Measurements from ENCODE around the gene TVP23C.

The TVP23C gene

GRCh38 chr17:15494821-15495220, 68.5 kb downstream of the TVP23C start:
- DNase-seq: no peak

- DNase-seq: no peak
Measured at GRCh38 chr17:15493693-15494035, 69.6 kb downstream of the TVP23C start.

- no peak for DNase-seq
Measured at GRCh38 chr17:15492791-15493692, 70.2 kb downstream of the TVP23C start.

DNA sequence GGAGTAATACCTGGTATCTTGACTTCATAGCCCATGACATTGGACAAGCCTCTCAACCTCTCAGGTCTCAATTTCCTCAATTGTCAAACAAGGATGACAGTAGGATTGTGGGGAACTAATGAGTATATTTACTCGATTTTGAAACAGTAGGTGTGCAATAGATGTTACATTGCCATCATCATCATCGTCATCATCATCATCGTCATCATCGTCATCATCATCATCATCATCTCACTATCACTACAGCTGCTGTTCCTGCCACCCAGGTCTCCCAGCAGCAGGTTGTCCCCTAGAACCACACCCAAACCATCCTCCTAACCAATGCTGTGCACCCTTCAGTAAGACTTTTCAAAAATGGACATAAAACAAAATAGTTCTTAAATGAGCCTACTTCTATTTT, 71.1 kb downstream of the TVP23C start:
- DNase-seq: no peak

DNA sequence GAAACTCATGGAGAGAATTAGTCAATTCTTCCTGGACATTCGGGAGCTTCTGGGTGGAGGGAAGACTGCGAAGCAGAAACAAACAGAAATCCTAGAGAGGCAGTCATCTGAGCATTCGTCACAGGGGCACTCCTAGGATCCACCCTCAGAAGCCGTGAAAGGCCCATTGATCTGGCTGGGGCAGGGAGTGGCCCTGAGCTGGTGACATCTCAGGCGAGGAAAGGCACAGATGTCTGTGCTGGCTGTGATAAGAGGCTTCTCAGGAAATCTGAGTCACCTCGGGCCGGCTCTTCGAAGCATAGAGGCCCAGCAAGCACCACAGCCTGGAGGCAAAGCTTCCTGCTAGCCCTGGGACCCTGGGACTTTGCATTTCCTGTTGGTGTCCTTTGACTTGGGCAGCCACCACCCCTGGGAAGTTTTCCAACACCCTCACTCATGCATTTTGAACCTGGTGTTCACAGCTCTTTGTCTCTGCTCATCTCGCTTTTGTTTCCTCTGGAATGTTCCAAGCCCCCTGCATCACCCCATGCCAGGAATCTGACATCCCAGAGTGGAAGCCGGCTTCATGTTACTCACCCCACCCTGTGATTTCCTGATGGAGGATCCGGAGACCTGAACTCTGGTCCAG, 72.5 kb downstream of the TVP23C start:
- DNase-seq: no peak

- no peak for DNase-seq
Measured at GRCh38 chr17:15488557-15488956, 74.7 kb downstream of the TVP23C start.

GRCh38 chr17:15485045-15485444, 78.2 kb downstream of the TVP23C start:
- DNase-seq: no peak

DNA sequence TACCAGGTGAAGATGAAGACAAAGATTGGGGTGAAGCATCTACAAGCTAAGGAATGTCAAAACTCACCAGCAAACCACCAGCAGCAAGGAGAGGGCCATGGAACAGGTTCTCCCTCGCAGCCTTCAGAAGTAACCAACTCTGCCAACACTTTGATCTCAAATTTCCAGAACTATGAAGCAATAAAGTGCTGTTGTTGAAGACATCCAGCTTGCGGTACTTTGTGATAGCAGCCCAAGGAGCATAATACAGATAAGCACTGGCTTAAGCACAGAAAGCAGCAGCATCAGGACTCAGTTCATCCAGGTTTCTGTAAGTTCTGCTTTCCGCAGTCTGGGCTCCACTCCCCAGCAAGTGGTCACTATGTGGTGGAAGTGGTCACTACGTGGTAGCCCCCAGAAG, 79.9 kb downstream of the TVP23C start:
- no peak for DNase-seq

- DNase-seq: no peak
Measured at GRCh38 chr17:15482476-15482875, 80.8 kb downstream of the TVP23C start.

- no peak for DNase-seq
Measured at GRCh38 chr17:15481481-15481880, 81.8 kb downstream of the TVP23C start.

DNA sequence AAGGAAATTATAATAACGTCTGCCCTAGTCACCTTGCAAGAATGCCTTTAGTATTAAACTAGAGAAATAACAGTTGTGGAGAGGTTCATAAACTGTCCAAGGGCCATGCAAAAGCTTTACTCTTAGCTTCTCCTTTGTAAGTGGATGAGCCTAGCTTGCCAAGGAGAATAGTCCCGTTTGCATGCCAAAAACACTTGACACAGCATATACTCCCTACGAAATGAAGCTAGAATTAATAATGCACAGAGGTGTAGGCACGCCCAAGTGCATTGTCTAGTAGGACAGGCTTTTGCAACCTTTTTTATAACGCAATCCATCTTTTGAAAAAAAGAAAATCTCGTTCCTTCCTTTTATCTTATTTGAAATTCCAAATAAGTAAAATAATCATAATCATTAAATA, 83.1 kb downstream of the TVP23C start:
- DNase-seq: no peak

- no peak for DNase-seq
Measured at GRCh38 chr17:15479703-15480102, 83.6 kb downstream of the TVP23C start.

GRCh38 chr17:15478845-15479244, 84.4 kb downstream of the TVP23C start:
- no peak for DNase-seq

DNA sequence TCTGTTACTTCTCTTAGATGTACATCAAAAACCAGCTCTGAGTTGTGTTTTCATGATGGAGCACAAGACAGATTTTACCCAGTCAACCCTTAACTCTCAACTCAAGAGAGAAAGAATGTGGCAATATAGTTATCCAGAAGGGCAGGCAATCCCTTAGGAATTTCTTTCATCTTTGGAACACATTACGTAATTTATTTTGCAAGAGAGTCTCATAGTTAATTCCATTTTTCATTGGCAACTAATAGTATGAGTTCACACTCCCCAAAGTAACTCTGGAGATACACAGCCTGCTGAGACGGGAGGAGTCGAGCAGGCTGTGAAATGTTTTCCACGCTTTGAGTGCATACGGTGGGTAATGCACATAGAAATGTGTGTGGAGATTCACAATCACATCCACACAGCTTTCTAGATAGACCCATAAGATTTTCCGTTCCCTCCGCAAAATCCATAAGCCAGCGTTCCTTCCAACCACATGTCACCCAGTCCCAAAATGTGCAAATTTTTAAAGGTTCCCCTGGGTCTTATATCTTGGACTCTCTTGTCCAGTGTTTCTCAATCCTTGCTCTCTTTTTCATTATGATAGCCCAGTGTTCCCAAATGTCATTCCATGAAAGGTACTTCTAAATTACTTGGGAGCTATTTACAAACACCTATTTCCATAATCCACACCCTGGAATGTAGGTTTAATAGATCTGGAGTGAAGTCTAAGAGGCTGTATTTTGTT, 87.5 kb downstream of the TVP23C start:
- DNase-seq: no peak

- DNase-seq: no peak
Measured at GRCh38 chr17:15472891-15473290, 90.4 kb downstream of the TVP23C start.

DNA sequence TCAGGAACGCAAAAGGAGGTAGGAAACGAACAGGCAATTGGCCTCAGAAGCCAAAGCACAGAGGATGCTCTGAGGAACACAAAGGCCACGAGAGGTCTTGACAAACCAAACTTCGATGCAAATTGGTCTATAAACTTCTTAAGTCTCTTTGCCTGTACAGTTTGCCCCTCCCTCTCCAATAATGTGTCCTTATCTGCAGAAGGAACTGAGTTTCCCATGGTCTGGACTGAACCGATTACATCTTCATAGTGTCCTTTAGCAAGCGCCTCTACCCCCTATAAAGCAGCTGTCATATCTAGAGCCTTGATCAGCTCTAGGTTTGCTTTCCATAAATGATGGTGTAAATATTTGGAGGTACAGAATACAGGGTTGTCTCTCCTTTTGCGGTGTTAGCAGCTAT, 92.7 kb downstream of the TVP23C start:
- no peak for DNase-seq

DNA sequence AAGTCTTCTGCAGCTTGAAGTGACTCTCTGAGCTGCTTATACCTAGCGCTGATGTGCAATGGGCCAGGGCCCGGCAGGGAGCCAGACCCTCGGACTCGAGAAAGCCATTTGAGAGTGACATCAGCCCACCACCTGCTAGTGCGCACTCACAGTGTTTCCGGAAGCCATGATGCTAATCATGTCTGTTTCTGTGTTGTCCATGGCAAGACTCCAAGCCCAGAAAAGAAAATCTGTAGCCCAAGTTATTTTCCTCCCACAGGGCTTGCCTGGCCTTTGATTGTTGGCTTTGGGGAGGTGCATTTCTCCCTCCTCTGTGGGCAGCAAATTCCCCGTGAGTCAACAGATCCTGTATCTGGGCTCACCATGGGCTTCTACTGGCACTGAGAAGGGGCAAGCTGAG, 94.0 kb downstream of the TVP23C start:
- no peak for DNase-seq

DNA sequence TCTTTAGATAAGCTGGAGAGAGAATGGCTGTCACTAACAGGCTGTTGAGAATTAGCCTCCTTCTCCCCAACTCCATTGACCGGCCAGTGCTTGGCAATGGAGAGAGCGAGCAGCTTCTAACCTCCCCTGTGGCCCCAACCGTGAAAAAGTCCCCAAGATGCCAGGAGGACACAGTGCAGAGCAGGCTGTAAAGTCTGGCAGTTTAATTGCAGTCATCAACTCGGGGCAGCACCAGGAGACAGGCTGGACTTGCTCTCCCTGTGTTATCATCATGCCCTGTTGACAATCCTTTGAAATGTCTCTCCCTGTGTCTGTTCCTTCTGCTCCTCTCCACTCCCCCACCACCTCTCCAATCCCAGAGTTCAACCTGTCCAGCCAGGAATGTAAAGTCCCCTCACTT, 95.2 kb downstream of the TVP23C start:
- no peak for DNase-seq

DNA sequence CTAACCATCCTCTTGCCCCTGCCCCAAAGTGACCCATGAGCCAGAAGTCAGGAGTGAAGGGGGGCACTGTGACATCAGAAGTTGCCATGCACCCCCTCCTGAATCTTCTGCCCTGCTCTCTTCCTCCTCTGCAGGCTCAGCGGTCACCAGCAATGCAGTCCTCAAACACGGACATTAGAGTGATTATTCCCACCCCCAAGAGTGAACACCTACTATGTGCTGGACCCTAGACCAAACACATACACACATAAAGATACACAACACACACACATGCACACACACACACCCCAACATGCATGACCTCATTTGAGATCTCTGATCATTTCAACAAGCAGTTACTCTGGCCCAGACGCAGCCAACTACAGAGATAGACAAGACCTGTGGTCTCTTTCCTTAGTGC, 95.7 kb downstream of the TVP23C start, which contains the start of gene CDRT4:
Gene CDRT4 (minus strand): TSS at position 30 of the 400 bp plus-strand sequence. CDS start 27,383 bp downstream, outside the sequence.
- DNase-seq: no peak

DNA sequence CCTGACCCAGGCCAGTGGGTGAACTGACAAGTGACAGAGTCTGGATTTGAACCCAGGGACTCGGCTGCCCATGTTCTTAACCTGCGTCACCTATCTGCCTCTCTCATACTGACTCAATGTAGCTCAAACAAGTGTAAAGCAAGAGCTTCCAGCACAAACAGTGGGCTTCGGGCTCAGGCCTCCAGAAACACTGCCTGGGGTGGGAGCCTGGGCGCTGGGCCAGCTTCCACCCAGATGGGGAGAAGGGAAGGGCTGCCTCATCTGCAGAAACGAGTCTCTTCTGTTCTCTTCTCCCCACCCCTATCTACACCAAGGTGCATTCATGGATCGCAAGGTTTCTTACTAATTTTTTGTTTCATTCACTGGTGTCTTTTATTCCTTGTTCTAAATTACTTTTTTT, 97.2 kb downstream of the TVP23C start:
- DNase-seq: no peak

GRCh38 chr17:15465045-15465701, 98.1 kb downstream of the TVP23C start:
- DNase-seq: no peak

DNA sequence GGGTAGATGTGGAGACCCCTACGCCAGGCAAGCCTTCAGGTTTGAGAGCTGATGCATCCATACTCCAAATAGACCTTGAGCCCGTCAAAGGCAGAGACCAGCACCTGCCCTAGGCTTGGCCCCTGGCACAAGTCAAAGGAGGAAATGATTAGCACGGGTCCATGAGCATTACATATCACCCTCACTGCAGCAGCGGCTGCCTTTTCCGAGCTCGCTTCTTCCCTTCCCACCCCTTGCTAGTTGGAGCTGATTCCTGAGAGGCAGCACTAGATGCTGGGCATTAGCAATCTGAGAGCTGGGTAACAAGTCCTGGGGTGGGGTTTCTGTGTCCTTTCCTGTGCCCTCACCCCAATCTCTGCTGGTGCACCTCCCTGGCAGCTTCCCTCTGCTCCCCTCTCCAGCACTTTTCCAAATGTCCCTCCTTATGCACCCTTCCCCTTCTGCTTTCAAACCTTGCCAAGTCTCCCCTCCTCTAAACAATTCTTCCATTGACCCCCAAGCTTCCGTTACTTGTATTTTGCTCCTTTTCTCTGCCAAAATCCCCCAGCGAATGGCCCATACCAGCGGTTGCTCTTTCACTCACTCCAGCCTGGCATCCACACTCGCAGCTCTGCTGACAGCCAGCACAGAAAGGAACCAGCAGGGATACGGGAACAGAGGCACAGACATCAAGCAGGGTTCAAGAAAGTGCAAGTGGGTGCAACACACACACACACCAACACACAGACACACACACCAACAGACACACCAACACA, 98.9 kb downstream of the TVP23C start:
- DNase-seq: no peak

All from T-helper 9 cell (primary cell).